Right atrium auricular region (tissue), 2 donors: Measurements from ENCODE around the gene ZFAND3. TPM values are rescaled to one million over a fixed set of nuclear protein-coding genes. Genes with fewer than 3 reads are reported as not detected.

Experiments
- DNase-seq: peaks from one replicate; pipeline ENCODE4 v3.0.0-alpha.2; 2019; ENCODE audit warnings: low spot score
- H3K27ac ChIP-seq, 2 donors: fragments of 200-600 bp; sonication (generic); 1 replicate in 1 of 2; 2 replicates in 1 of 2; pipeline ENCODE4 v1.5.1; 2016 to 2019
- H3K27me3 ChIP-seq, 2 donors: fragments of 200-600 bp; sonication (generic); one replicate each; pipeline versions ENCODE4 v1.5.1 to v1.6.0; 2017 to 2019
- H3K36me3 ChIP-seq: fragments of 200-600 bp; sonication (generic); one replicate; pipeline ENCODE4 v1.5.1; 2016
- H3K4me1 ChIP-seq, 2 donors: fragments of 200-600 bp; sonication (generic); one replicate each; pipeline versions ENCODE4 v1.5.1 to v1.6.0; 2017 to 2019
- H3K4me3 ChIP-seq, 2 donors: fragments of 200-600 bp; sonication (generic); 1 replicate in 1 of 2; 2 replicates in 1 of 2; pipeline ENCODE4 v1.5.1; 2017 to 2019; ENCODE audit warnings: mild to moderate bottlenecking in 1 of 2, moderate library complexity in 1 of 2
- H3K9me3 ChIP-seq, 2 donors: fragments of 200-600 bp; sonication (generic); one replicate each; pipeline ENCODE4 v1.5.1; 2019
- total RNA-seq, 2 donors: library from RNA; depleted of rRNA; stranded (reverse); fragments of >200 nt; gene quantifications; one replicate each; pipeline ENCODE4 v1.1.0, GENCODE V29; 2016
- TF ChIP-seq, protein P1 (sequence below), 2 donors: fragments of 200-600 bp; sonication (generic); IDR thresholded peaks; one replicate each; pipeline ENCODE4 v1.5.1; 2019; ENCODE audit warnings: antibody characterized with exemption in 2 of 2

The ZFAND3 gene
- total RNA-seq, 2 donors from 2014 or later = 36.7 to 40.0 TPM

DNA sequence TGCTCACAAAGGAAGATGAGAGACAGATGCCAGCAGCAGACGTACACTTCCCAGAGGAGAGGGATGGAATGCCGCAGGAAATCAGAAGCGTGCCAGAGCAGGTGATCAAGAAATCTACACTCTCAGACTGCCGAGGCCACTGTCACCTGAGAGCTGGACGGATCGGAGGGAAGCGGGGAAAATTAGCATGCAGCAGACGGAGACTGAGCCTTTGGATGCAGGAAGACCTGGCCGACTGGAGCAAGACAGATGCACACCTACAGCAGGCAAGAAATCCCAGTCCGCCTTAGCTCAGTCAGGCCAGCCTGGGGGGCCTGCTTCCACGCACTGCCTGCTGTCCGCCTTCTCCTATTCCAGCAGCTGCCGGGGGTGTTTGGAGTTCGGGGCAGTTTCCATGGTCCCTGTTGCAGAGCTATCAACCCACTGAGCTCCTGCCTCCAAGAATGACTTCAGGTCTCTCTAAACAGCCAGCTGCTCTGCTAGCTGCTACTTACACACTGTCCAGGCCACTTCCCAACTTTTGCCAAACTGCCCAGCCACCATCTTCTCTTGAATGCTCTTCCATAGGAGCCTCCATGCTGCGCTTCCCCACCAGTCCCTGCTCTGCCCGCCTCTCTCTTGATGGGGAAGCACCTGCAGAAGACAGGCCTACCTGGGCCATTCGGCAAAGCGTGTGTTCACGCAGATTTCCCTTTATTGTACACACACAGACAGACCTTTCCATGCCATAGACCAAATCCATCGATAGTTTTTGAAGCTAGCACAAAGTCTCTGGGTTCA, 368.5 kb downstream of the ZFAND3 start:
- Histone ChIP-seq H3K9me3 (no peaks in the 10 kb centered on the region), H3K27me3 (no peaks in the 10 kb centered on the region), H3K27ac (no peak overlapping the region), H3K4me3 (no peak overlapping the region), H3K36me3 (no peaks in the 10 kb centered on the region), H3K4me1 (no peaks in the 10 kb centered on the region)
- TF ChIP-seq, protein P1, sequence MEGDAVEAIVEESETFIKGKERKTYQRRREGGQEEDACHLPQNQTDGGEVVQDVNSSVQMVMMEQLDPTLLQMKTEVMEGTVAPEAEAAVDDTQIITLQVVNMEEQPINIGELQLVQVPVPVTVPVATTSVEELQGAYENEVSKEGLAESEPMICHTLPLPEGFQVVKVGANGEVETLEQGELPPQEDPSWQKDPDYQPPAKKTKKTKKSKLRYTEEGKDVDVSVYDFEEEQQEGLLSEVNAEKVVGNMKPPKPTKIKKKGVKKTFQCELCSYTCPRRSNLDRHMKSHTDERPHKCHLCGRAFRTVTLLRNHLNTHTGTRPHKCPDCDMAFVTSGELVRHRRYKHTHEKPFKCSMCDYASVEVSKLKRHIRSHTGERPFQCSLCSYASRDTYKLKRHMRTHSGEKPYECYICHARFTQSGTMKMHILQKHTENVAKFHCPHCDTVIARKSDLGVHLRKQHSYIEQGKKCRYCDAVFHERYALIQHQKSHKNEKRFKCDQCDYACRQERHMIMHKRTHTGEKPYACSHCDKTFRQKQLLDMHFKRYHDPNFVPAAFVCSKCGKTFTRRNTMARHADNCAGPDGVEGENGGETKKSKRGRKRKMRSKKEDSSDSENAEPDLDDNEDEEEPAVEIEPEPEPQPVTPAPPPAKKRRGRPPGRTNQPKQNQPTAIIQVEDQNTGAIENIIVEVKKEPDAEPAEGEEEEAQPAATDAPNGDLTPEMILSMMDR (IDR thresholded peaks at IDR 0.05) = no peak
- DNase-seq = no peak

DNA sequence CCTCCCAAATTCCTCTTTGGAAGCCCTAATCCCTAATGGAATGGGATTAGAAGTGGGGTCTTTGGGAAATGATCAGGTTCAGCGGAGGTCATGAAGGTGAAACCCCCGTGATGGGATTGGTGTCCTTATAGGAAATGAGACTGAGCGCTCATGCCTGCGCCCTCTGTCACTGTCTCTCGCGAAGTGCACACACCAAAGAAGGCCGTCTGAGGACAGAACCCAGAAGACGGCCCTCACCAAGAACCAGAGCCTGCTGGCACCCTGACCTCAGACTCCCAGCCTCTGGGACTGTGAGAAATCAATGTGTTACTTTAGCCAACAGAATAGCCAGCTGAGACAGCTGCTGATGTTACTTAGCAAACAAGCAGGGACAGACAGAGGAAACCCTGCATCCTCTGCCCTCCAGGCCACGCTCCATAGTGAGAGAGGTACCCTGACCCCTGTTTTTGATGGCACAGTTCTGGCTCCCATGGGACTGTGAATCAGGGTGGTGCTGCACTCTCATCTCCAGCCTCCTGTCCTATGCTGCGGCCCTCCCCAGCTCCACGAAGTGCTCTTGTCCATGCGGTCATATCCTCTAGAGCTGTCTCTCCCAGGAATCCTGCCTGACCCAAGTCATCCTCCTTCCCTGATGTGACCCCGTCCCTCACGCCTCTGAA, 369.3 kb downstream of the ZFAND3 start:
- H3K27ac ChIP-seq = no peak overlapping the region
- DNase-seq = no peak
- H3K36me3 ChIP-seq = no peaks in the 10 kb centered on the region
- H3K4me3 ChIP-seq = no peak overlapping the region
- H3K9me3 ChIP-seq = no peaks in the 10 kb centered on the region
- no peaks in the 10 kb centered on the region for H3K4me1 ChIP-seq
- TF ChIP-seq, protein P1 (IDR thresholded peaks at IDR 0.05) = no peak
- no peaks in the 10 kb centered on the region for H3K27me3 ChIP-seq

DNA sequence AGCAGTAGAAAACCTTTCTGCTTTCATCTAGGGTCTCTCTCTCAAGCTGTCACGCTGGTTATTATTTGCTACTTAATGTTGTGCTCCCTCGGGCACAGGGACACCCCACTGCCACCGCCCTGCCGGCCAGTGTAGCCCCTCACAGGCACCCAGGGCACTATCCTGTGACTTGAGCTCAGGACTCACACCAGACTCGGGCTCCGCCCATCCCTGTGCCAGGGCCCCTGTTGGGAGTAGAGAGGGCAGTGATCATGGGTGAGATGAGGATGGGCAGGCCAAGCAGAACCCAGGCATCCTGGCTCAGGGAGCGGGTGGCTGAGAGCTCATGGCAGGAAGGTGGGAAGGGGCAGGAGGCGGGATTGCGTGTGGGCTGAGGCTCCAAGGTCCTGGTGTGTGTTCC, 371.9 kb downstream of the ZFAND3 start:
- TF ChIP-seq, protein P1 (IDR thresholded peaks at IDR 0.05) = no peak
- no peaks in the 10 kb centered on the region for H3K27me3 ChIP-seq
- no peak for DNase-seq

DNA sequence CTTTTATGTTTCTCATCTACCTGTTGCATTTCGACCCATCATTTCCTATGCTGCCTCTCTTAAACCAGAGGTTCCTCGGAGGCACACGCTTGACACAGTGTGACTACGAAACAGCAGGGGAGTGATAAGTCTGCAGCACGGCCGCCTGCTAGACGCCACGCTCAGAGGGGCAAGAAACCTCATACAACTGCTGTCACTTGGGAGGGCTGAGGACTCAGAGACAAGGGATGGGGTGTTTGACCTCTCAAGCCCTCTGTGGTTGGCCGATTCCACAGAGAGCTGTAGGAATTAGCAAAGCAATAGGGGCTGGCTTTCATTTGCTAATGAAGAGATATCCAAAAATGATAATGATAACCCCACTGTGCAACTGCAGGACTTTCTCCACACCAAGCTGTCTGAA, 372.5 kb downstream of the ZFAND3 start:
- no peaks in the 10 kb centered on the region for H3K36me3 ChIP-seq
- no peak for DNase-seq
- no peak overlapping the region for H3K27ac ChIP-seq
- no peaks in the 10 kb centered on the region for H3K4me1 ChIP-seq
- H3K9me3 ChIP-seq = no peaks in the 10 kb centered on the region
- no peaks in the 10 kb centered on the region for H3K27me3 ChIP-seq
- no peak overlapping the region for H3K4me3 ChIP-seq
- TF ChIP-seq, protein P1 (IDR thresholded peaks at IDR 0.05) = no peak

More for the DNA sequence above, 371.9 kb downstream of the ZFAND3 start:
- Histone ChIP-seq H3K36me3 (no peaks in the 10 kb centered on the region), H3K4me1 (no peaks in the 10 kb centered on the region), H3K27ac (no peak overlapping the region), H3K4me3 (no peak overlapping the region), H3K9me3 (no peaks in the 10 kb centered on the region)

DNA sequence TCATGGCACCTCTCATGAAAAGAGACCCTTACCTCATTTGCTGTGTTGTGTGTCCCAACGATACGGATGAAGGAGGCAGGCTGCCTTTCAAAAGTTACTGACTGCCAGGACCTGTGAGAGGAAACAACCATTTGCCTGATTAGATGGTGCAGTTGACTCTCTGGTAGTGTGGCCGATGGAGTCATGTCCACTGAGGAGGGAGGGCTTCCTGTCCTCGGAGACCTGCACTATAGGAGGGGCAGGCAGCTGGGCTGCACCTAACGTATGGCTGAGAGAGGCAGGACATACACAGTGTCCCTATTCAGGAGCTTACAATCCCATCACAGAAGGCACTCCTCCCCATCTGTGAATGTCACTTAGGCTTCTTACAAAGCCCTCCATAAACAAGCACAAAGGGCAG, 373.0 kb downstream of the ZFAND3 start:
- no peak for DNase-seq
- Histone ChIP-seq H3K27me3 (no peaks in the 10 kb centered on the region), H3K27ac (no peak overlapping the region), H3K4me3 (no peak overlapping the region), H3K4me1 (no peaks in the 10 kb centered on the region), H3K36me3 (no peaks in the 10 kb centered on the region), H3K9me3 (no peaks in the 10 kb centered on the region)
- TF ChIP-seq, protein P1 (IDR thresholded peaks at IDR 0.05) = no peak
